Measurements from ENCODE around the gene PDE9A.
"Not testable (repeated sequence)": the region's sequence is repeated elsewhere in the genome, so short reads cannot be mapped to it uniquely, and the experiment has no call there.

GRCh38 chr21:42615377-42615776, 38.0 kb upstream of the PDE9A start:
- not testable (repeated sequence) for TF ChIP-seq POLR2A (IDR thresholded peaks at IDR 0.05; ENCODE audit: low read depth, low read length); POLR2AphosphoS5 (IDR thresholded peaks at IDR 0.05; ENCODE audit: low read depth, low read length); TAF1 (IDR thresholded peaks at IDR 0.05; ENCODE audit: borderline replicate concordance, low read depth, low read length)

All from GM12892 (cell line).